ENCODE measurements around the gene CNTN5.

DNA sequence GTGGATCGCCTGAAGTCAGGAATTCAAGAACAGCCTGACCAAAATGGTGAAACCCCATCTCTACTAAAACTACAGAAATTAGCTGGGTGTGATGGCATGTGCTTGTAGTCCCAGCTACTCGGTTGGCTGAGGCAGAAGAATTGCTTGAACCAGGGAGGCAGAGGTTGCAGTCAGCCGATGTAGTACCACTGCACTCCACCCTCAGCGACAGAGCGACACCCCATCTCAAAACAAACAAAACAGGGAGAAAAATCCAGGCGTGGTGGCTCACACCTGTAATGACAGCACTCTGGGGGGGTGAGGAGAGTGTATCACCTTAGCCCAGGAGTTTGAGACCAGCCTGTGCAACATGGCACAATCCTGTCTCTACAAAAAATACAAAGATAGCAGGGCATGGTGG, 864.0 kb downstream of the CNTN5 start:
- TF ChIP-seq ZNF629 (tag by site-specific recombination; IDR thresholded peaks at IDR 0.05): no peak
- TF ChIP-seq, protein P1, sequence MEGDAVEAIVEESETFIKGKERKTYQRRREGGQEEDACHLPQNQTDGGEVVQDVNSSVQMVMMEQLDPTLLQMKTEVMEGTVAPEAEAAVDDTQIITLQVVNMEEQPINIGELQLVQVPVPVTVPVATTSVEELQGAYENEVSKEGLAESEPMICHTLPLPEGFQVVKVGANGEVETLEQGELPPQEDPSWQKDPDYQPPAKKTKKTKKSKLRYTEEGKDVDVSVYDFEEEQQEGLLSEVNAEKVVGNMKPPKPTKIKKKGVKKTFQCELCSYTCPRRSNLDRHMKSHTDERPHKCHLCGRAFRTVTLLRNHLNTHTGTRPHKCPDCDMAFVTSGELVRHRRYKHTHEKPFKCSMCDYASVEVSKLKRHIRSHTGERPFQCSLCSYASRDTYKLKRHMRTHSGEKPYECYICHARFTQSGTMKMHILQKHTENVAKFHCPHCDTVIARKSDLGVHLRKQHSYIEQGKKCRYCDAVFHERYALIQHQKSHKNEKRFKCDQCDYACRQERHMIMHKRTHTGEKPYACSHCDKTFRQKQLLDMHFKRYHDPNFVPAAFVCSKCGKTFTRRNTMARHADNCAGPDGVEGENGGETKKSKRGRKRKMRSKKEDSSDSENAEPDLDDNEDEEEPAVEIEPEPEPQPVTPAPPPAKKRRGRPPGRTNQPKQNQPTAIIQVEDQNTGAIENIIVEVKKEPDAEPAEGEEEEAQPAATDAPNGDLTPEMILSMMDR (tag by site-specific recombination; IDR thresholded peaks at IDR 0.05): no peak
- TF ChIP-seq ZNF560 (tag by site-specific recombination; IDR thresholded peaks at IDR 0.05; ENCODE audit: borderline replicate concordance): no peak
- TF ChIP-seq, protein P2, sequence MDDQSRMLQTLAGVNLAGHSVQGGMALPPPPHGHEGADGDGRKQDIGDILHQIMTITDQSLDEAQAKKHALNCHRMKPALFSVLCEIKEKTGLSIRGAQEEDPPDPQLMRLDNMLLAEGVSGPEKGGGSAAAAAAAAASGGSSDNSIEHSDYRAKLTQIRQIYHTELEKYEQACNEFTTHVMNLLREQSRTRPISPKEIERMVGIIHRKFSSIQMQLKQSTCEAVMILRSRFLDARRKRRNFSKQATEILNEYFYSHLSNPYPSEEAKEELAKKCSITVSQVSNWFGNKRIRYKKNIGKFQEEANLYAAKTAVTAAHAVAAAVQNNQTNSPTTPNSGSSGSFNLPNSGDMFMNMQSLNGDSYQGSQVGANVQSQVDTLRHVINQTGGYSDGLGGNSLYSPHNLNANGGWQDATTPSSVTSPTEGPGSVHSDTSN (CRISPR knock-in tag; IDR thresholded peaks at IDR 0.05): no peak
- TF ChIP-seq, protein P3, sequence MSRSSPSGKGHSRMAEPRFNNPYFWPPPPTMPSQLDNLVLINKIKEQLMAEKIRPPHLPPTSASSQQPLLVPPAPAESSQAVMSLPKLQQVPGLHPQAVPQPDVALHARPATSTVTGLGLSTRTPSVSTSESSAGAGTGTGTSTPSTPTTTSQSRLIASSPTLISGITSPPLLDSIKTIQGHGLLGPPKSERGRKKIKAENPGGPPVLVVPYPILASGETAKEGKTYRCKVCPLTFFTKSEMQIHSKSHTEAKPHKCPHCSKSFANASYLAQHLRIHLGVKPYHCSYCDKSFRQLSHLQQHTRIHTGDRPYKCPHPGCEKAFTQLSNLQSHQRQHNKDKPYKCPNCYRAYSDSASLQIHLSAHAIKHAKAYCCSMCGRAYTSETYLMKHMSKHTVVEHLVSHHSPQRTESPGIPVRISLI (tag by site-specific recombination; IDR thresholded peaks at IDR 0.05): no peak
- TF ChIP-seq, protein P4, sequence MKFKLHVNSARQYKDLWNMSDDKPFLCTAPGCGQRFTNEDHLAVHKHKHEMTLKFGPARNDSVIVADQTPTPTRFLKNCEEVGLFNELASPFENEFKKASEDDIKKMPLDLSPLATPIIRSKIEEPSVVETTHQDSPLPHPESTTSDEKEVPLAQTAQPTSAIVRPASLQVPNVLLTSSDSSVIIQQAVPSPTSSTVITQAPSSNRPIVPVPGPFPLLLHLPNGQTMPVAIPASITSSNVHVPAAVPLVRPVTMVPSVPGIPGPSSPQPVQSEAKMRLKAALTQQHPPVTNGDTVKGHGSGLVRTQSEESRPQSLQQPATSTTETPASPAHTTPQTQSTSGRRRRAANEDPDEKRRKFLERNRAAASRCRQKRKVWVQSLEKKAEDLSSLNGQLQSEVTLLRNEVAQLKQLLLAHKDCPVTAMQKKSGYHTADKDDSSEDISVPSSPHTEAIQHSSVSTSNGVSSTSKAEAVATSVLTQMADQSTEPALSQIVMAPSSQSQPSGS (tag by site-specific recombination; IDR thresholded peaks at IDR 0.05; ENCODE audit: low read depth): no peak
- TF ChIP-seq ZNF23 (tag by site-specific recombination; IDR thresholded peaks at IDR 0.05; ENCODE audit: borderline replicate concordance): no peak
- TF ChIP-seq ZBTB7A (tag by site-specific recombination; IDR thresholded peaks at IDR 0.05; ENCODE audit: low read depth): no peak
- TF ChIP-seq, protein P5, sequence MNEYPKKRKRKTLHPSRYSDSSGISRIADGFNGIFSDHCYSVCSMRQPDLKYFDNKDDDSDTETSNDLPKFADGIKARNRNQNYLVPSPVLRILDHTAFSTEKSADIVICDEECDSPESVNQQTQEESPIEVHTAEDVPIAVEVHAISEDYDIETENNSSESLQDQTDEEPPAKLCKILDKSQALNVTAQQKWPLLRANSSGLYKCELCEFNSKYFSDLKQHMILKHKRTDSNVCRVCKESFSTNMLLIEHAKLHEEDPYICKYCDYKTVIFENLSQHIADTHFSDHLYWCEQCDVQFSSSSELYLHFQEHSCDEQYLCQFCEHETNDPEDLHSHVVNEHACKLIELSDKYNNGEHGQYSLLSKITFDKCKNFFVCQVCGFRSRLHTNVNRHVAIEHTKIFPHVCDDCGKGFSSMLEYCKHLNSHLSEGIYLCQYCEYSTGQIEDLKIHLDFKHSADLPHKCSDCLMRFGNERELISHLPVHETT (tag by site-specific recombination; IDR thresholded peaks at IDR 0.05): no peak
- TF ChIP-seq, protein P6, sequence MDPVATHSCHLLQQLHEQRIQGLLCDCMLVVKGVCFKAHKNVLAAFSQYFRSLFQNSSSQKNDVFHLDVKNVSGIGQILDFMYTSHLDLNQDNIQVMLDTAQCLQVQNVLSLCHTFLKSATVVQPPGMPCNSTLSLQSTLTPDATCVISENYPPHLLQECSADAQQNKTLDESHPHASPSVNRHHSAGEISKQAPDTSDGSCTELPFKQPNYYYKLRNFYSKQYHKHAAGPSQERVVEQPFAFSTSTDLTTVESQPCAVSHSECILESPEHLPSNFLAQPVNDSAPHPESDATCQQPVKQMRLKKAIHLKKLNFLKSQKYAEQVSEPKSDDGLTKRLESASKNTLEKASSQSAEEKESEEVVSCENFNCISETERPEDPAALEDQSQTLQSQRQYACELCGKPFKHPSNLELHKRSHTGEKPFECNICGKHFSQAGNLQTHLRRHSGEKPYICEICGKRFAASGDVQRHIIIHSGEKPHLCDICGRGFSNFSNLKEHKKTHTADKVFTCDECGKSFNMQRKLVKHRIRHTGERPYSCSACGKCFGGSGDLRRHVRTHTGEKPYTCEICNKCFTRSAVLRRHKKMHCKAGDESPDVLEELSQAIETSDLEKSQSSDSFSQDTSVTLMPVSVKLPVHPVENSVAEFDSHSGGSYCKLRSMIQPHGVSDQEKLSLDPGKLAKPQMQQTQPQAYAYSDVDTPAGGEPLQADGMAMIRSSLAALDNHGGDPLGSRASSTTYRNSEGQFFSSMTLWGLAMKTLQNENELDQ (tag by site-specific recombination; IDR thresholded peaks at IDR 0.05; ENCODE audit: low read depth): no peak

Data from HEK293 (cell line).